ENCODE data around the gene NXPH3. TPM values are rescaled to one million over a fixed set of nuclear protein-coding genes. Genes with fewer than 3 reads are reported as not detected.

NXPH3 gene
- total RNA-seq, 1 donor from 2014 or later, result 0.08 TPM

- ATAC-seq, result no peak
- no peak for DNase-seq (ENCODE audit: low spot score)
Measured at GRCh38 chr17:49574323-49574781, 1.3 kb upstream of the NXPH3 start.

GRCh38 chr17:49574945-49575678 lies 559 bp upstream of the NXPH3 start:
- DNase-seq (ENCODE audit: low spot score) (no peak), ATAC-seq (no peak)

- ATAC-seq, result peak; percentile 34
- no peak for DNase-seq (ENCODE audit: low spot score)
Measured at GRCh38 chr17:49576088-49576916, 631 bp downstream of the NXPH3 start.

GRCh38 chr17:49576917-49577649 lies 1.4 kb downstream of the NXPH3 start:
- no peak for DNase-seq (ENCODE audit: low spot score)

GRCh38 chr17:49577650-49577934 lies 1.9 kb downstream of the NXPH3 start:
- ATAC-seq (no peak), DNase-seq (ENCODE audit: low spot score) (no peak)

More at GRCh38 chr17:49576917-49577649, 1.4 kb downstream of the NXPH3 start:
- ATAC-seq, result no peak

GRCh38 chr17:49577963-49578362 lies 2.3 kb downstream of the NXPH3 start:
- no peak for DNase-seq (ENCODE audit: low spot score)
- ATAC-seq, result no peak

- DNase-seq (ENCODE audit: low spot score) (no peak), ATAC-seq (no peak)
Measured at GRCh38 chr17:49578414-49578813, 2.7 kb downstream of the NXPH3 start.

GRCh38 chr17:49578952-49579500 lies 3.4 kb downstream of the NXPH3 start:
- DNase-seq (ENCODE audit: low spot score) (no peak), ATAC-seq (no peak)

GRCh38 chr17:49579522-49579921 lies 3.9 kb downstream of the NXPH3 start:
- ATAC-seq, result no peak
- DNase-seq (ENCODE audit: low spot score), result no peak

GRCh38 chr17:49580055-49580721 lies 4.5 kb downstream of the NXPH3 start:
- DNase-seq (ENCODE audit: low spot score) (no peak), ATAC-seq (no peak)

- DNase-seq (ENCODE audit: low spot score) (no peak), ATAC-seq (no peak)
Measured at GRCh38 chr17:49580981-49581647, 5.4 kb downstream of the NXPH3 start.

- DNase-seq (ENCODE audit: low spot score), result no peak
Measured at GRCh38 chr17:49581648-49581998, 6.0 kb downstream of the NXPH3 start.

GRCh38 chr17:49582055-49582722 lies 6.5 kb downstream of the NXPH3 start:
- no peak for ATAC-seq
- DNase-seq (ENCODE audit: low spot score), result no peak

More at GRCh38 chr17:49581648-49581998, 6.0 kb downstream of the NXPH3 start:
- ATAC-seq, result no peak

GRCh38 chr17:49582789-49583188 lies 7.1 kb downstream of the NXPH3 start:
- ATAC-seq, result no peak
- no peak for DNase-seq (ENCODE audit: low spot score)

- DNase-seq (ENCODE audit: low spot score), result no peak
Measured at GRCh38 chr17:49583226-49583625, 7.6 kb downstream of the NXPH3 start.

GRCh38 chr17:49583889-49584288 lies 8.2 kb downstream of the NXPH3 start:
- DNase-seq (ENCODE audit: low spot score) (no peak), ATAC-seq (no peak)

More at GRCh38 chr17:49583226-49583625, 7.6 kb downstream of the NXPH3 start:
- no peak for ATAC-seq

GRCh38 chr17:49585422-49586027 lies 9.9 kb downstream of the NXPH3 start:
- DNase-seq (ENCODE audit: low spot score), result no peak
- ATAC-seq, result no peak

GRCh38 chr17:49587366-49588073 lies 11.8 kb downstream of the NXPH3 start:
- ATAC-seq (no peak), DNase-seq (ENCODE audit: low spot score) (no peak)

- DNase-seq (ENCODE audit: low spot score) (no peak), ATAC-seq (no peak)
Measured at GRCh38 chr17:49588312-49588711, 12.6 kb downstream of the NXPH3 start.

Measured in left lobe of liver (tissue), 2 donors.